ENCODE measurements around the gene LRRN4CL. TPM values are rescaled to one million over a fixed set of nuclear protein-coding genes. Genes with fewer than 3 reads are reported as not detected.

Gene LRRN4CL
- total RNA-seq, 1 experiment from 2014 or later = 0.71 TPM

GRCh38 chr11:62649486-62649885 is 39.8 kb downstream of the LRRN4CL start:
- no peak overlapping the region for H3K4me3 Mint-ChIP-seq (ENCODE audit: low read depth, unreplicated experiment)
- intact Hi-C loops (cut with micrococcal nuclease; ENCODE audit: unreplicated experiment) = no loop called here
- DNase-seq = no peak
- no peaks in the 10 kb centered on the region for H3K27me3 Mint-ChIP-seq (ENCODE audit: unreplicated experiment)
- CTCF ChIA-PET = interaction anchor here (0.6 kb wide), 1 partner anchor 71 kb away, joined by 3 read pairs; no protein-coding TSS in a partner anchor
- H3K36me3 Mint-ChIP-seq (ENCODE audit: insufficient read depth, unreplicated experiment) = peaks cover 54% of the 10 kb centered on the region
- H3K9me3 Mint-ChIP-seq (ENCODE audit: low read depth, unreplicated experiment) = no peaks in the 10 kb centered on the region
- H3K27ac Mint-ChIP-seq (ENCODE audit: unreplicated experiment) = no peak overlapping the region
- BruUV-seq (replicated peaks) = no TSS peak
- peaks cover 16% of the 10 kb centered on the region for H3K4me1 Mint-ChIP-seq (ENCODE audit: low read depth, unreplicated experiment)
- no peak for TF ChIP-seq CTCF (IDR thresholded peaks at IDR 0.05; ENCODE audit: unreplicated experiment)

GRCh38 chr11:62648967-62649364 is 40.4 kb downstream of the LRRN4CL start:
- CTCF ChIA-PET = interaction anchor here (0.6 kb wide), 1 partner anchor 71 kb away, joined by 3 read pairs; no protein-coding TSS in a partner anchor
- Mint-ChIP-seq H3K27ac (ENCODE audit: unreplicated experiment) (no peak overlapping the region), H3K9me3 (ENCODE audit: low read depth, unreplicated experiment) (no peaks in the 10 kb centered on the region), H3K4me3 (ENCODE audit: low read depth, unreplicated experiment) (no peak overlapping the region), H3K27me3 (ENCODE audit: unreplicated experiment) (no peaks in the 10 kb centered on the region), H3K36me3 (ENCODE audit: insufficient read depth, unreplicated experiment) (peaks cover 59% of the 10 kb centered on the region), H3K4me1 (ENCODE audit: low read depth, unreplicated experiment) (peaks cover 16% of the 10 kb centered on the region)
- no peak for DNase-seq
- TF ChIP-seq CTCF (IDR thresholded peaks at IDR 0.05; ENCODE audit: unreplicated experiment) = no peak
- intact Hi-C loops (cut with micrococcal nuclease; ENCODE audit: unreplicated experiment) = no loop called here
- no TSS peak for BruUV-seq (replicated peaks)

DNA sequence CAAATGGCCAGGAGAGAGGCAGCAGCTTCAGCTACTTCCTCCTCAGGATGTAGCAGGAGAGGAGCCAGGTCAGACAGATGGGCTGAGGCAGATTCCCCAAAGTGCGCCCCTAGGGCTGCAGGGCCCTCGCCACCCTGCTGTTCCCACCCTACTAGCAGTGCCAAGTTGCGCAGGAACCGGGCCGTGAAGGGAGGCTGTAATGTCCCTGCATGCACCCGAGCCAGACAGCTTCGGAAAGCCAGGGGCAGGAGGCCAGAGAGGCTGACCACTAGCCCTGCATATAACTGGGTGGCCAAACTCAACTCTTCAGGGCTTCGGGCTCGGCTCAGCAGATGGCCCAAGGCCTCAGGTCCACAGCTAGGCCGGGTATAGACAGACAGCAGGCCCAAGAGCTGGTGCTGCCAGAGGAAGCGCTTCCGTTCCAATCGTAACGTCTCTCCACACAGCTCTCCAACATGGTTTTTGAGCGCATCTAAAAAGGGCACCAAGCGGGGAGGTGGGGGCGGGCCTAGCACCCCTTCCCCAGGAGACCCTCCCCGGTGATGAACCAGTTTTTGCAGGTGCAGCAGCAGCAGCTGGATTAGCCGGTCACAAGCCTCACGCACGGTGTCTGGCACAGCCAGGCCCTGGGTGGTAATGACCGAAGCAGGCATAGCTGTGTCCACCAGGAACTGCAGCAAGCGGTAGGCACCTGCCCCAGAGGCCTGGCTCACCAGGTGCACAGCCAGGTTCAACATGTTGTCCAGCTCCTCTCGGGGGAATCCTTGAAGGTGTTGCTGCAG is 41.0 kb downstream of the LRRN4CL start:
- TF ChIP-seq CTCF (IDR thresholded peaks at IDR 0.05; ENCODE audit: unreplicated experiment) = no peak
- Mint-ChIP-seq H3K36me3 (ENCODE audit: insufficient read depth, unreplicated experiment) (peaks cover 55% of the 10 kb centered on the region), H3K9me3 (ENCODE audit: low read depth, unreplicated experiment) (no peaks in the 10 kb centered on the region), H3K27me3 (ENCODE audit: unreplicated experiment) (no peaks in the 10 kb centered on the region), H3K4me3 (ENCODE audit: low read depth, unreplicated experiment) (no peak overlapping the region), H3K27ac (ENCODE audit: unreplicated experiment) (no peak overlapping the region), H3K4me1 (ENCODE audit: low read depth, unreplicated experiment) (peaks cover 10% of the 10 kb centered on the region)
- intact Hi-C loops (cut with micrococcal nuclease; ENCODE audit: unreplicated experiment) = no loop called here
- BruUV-seq (replicated peaks) = no TSS peak
- CTCF ChIA-PET = no interaction called here
- no peak for DNase-seq

- no peak overlapping the region for H3K27ac Mint-ChIP-seq (ENCODE audit: unreplicated experiment)
- no peak for TF ChIP-seq CTCF (IDR thresholded peaks at IDR 0.05; ENCODE audit: unreplicated experiment)
- DNase-seq = no peak
- peaks cover 6% of the 10 kb centered on the region for H3K4me1 Mint-ChIP-seq (ENCODE audit: low read depth, unreplicated experiment)
- H3K27me3 Mint-ChIP-seq (ENCODE audit: unreplicated experiment) = no peaks in the 10 kb centered on the region
- no peaks in the 10 kb centered on the region for H3K9me3 Mint-ChIP-seq (ENCODE audit: low read depth, unreplicated experiment)
- H3K4me3 Mint-ChIP-seq (ENCODE audit: low read depth, unreplicated experiment) = no peak overlapping the region
- CTCF ChIA-PET = no interaction called here
- BruUV-seq (replicated peaks) = no TSS peak
- H3K36me3 Mint-ChIP-seq (ENCODE audit: insufficient read depth, unreplicated experiment) = peaks cover 48% of the 10 kb centered on the region
- intact Hi-C loops (cut with micrococcal nuclease; ENCODE audit: unreplicated experiment) = no loop called here
These were observed 41.7 kb downstream of the LRRN4CL start for GRCh38 chr11:62647609-62648005.

All from Calu3 (cell line).